ENCODE measurements around the gene SLC25A47. TPM values are rescaled to one million over a fixed set of nuclear protein-coding genes. Genes with fewer than 3 reads are reported as not detected.

The SLC25A47 gene
- total RNA-seq, 4 donors from 2014 or later = not detected

GRCh38 chr14:100363053-100363452 is 39.9 kb downstream of the SLC25A47 start:
- no peak overlapping the region for H3K4me3 ChIP-seq (ENCODE audit: low read depth, poor library complexity, severe bottlenecking)
- 95% methylated on average over 2 of the region's 2 CpGs for WGBS, 2 donors
- TF ChIP-seq POLR2A (IDR thresholded peaks at IDR 0.05) = no peak
- TF ChIP-seq CTCF (IDR thresholded peaks at IDR 0.05) = no peak
- intact Hi-C loops (cut with DNase I; ENCODE audit: low total_unique reads) = no loop called here
- no peak for DNase-seq (ENCODE audit: low spot score in 2 of 2)

GRCh38 chr14:100364403-100364802 is 41.3 kb downstream of the SLC25A47 start:
- DNase-seq (ENCODE audit: low spot score in 2 of 2) = no peak
- TF ChIP-seq POLR2A (IDR thresholded peaks at IDR 0.05) = no peak
- TF ChIP-seq CTCF (IDR thresholded peaks at IDR 0.05) = no peak
- intact Hi-C loops (cut with DNase I; ENCODE audit: low total_unique reads) = no loop called here
- 78 to 80% methylated on average over 1 of the region's 1 CpG for WGBS, 2 donors
- H3K4me3 ChIP-seq (ENCODE audit: low read depth, poor library complexity, severe bottlenecking) = no peak overlapping the region

- intact Hi-C loops (cut with DNase I; ENCODE audit: low total_unique reads) = no loop called here
- no peak for TF ChIP-seq CTCF (IDR thresholded peaks at IDR 0.05)
- no peak for TF ChIP-seq POLR2A (IDR thresholded peaks at IDR 0.05)
- 74 to 93% methylated on average over 6 to 7 of the region's 7 CpGs for WGBS, 2 donors
- no peak for DNase-seq (ENCODE audit: low spot score in 2 of 2)
- no peak overlapping the region for H3K4me3 ChIP-seq (ENCODE audit: low read depth, poor library complexity, severe bottlenecking)
Observed at GRCh38 chr14:100365741-100366140, 42.6 kb downstream of the SLC25A47 start.

- no peak for DNase-seq (ENCODE audit: low spot score in 2 of 2)
- TF ChIP-seq POLR2A (IDR thresholded peaks at IDR 0.05) = no peak
- no peak for TF ChIP-seq CTCF (IDR thresholded peaks at IDR 0.05)
- no peak overlapping the region for H3K4me3 ChIP-seq (ENCODE audit: low read depth, poor library complexity, severe bottlenecking)
- 94% methylated on average over 13 of the region's 13 CpGs for WGBS, 2 donors
- intact Hi-C loops (cut with DNase I; ENCODE audit: low total_unique reads) = no loop called here
Observed at GRCh38 chr14:100369019-100369418, 45.9 kb downstream of the SLC25A47 start.

- WGBS, 2 donors = 84 to 89% methylated on average over 4 of the region's 4 CpGs
- no peak for TF ChIP-seq POLR2A (IDR thresholded peaks at IDR 0.05)
- no peak for TF ChIP-seq CTCF (IDR thresholded peaks at IDR 0.05)
- intact Hi-C loops (cut with DNase I; ENCODE audit: low total_unique reads) = loop anchor here (5.0 kb wide), 1 partner anchor 1582 kb away; no protein-coding TSS in a partner anchor
- H3K4me3 ChIP-seq (ENCODE audit: low read depth, poor library complexity, severe bottlenecking) = no peak overlapping the region
- no peak for DNase-seq (ENCODE audit: low spot score in 2 of 2)
Observed at GRCh38 chr14:100370003-100370402, 46.9 kb downstream of the SLC25A47 start.

- WGBS, 2 donors = 80 to 90% methylated on average over 6 of the region's 6 CpGs
- intact Hi-C loops (cut with DNase I; ENCODE audit: low total_unique reads) = loop anchor here (5.0 kb wide), 1 partner anchor 1581 kb away; no protein-coding TSS in a partner anchor
- H3K4me3 ChIP-seq (ENCODE audit: low read depth, poor library complexity, severe bottlenecking) = no peak overlapping the region
- DNase-seq (ENCODE audit: low spot score in 2 of 2) = no peak
- TF ChIP-seq POLR2A (IDR thresholded peaks at IDR 0.05) (no peak), CTCF (IDR thresholded peaks at IDR 0.05) (no peak)
Observed at GRCh38 chr14:100371773-100372172, 48.6 kb downstream of the SLC25A47 start.
